H9 (cell line): Measurements from ENCODE around the gene NCAM1. TPM values are rescaled to one million over a fixed set of nuclear protein-coding genes. Genes with fewer than 3 reads are reported as not detected.

ENCODE experiments used
- DNase-seq: peaks from one replicate; pipeline ENCODE4 v3.0.0-alpha.2; 2017
- H2AFZ ChIP-seq: one replicate; pipeline ENCODE4 v1.6.1; 2013; ENCODE audit warnings: mild to moderate bottlenecking, low read length, control low read depth, moderate library complexity
- H2AK5ac ChIP-seq: 2 replicates; pipeline ENCODE4 v1.6.1; 2013; ENCODE audit warnings: low read length, control low read depth, mixed read lengths; ENCODE audit not compliant: insufficient read length
- H2BK120ac ChIP-seq: one replicate; pipeline ENCODE4 v1.6.1; 2013; ENCODE audit warnings: low read depth, mild to moderate bottlenecking, low read length, control low read depth, inconsistent platforms; ENCODE audit not compliant: poor library complexity, severe bottlenecking
- H2BK12ac ChIP-seq: 2 replicates; pipeline ENCODE4 v1.6.1; 2013; ENCODE audit warnings: low read length, control low read depth, mixed read lengths, low read depth; ENCODE audit not compliant: insufficient read length
- H2BK15ac ChIP-seq: 2 replicates; pipeline ENCODE4 v1.6.1; 2013; ENCODE audit warnings: low read depth, low read length, control low read depth
- H2BK20ac ChIP-seq: one replicate; pipeline ENCODE4 v1.6.1; 2013; ENCODE audit warnings: low read depth, mild to moderate bottlenecking, low read length, control low read depth, inconsistent platforms; ENCODE audit not compliant: poor library complexity, severe bottlenecking
- H2BK5ac ChIP-seq: 2 replicates; pipeline ENCODE4 v1.6.1; 2013; ENCODE audit warnings: low read length, control low read depth, mixed read lengths; ENCODE audit not compliant: insufficient read length
- H3K14ac ChIP-seq: 2 replicates; pipeline ENCODE4 v1.6.1; 2013; ENCODE audit warnings: low read length, control low read depth; ENCODE audit not compliant: insufficient read depth
- H3K18ac ChIP-seq: 2 replicates; pipeline ENCODE4 v1.6.1; 2013; ENCODE audit warnings: low read depth, mild to moderate bottlenecking, mixed read lengths, low read length, control low read depth; ENCODE audit not compliant: insufficient read length
- H3K23ac ChIP-seq: 2 replicates; pipeline ENCODE4 v1.6.1; 2013; ENCODE audit warnings: low read length, control low read depth, mixed read lengths, low read depth; ENCODE audit not compliant: insufficient read length
- H3K23me2 ChIP-seq: 2 replicates; pipeline ENCODE4 v1.6.1; 2013; ENCODE audit warnings: low read depth, mild to moderate bottlenecking, mixed read lengths, low read length, control low read depth; ENCODE audit not compliant: insufficient read length, poor library complexity, severe bottlenecking
- H3K27ac ChIP-seq: 2 replicates; pipeline ENCODE4 v1.5.1; 2013; ENCODE audit warnings: low read length, control low read depth, mixed read lengths, low read depth; ENCODE audit not compliant: insufficient read length
- H3K27me3 ChIP-seq: 2 replicates; pipeline ENCODE4 v1.6.1; 2013; ENCODE audit warnings: low read length, control low read depth, inconsistent platforms; ENCODE audit not compliant: insufficient read depth
- H3K4ac ChIP-seq: 2 replicates; pipeline ENCODE4 v1.6.1; 2013; ENCODE audit warnings: low read depth, mild to moderate bottlenecking, control low read depth, inconsistent platforms, low read length, moderate library complexity
- H3K4me1 ChIP-seq: 2 replicates; pipeline ENCODE4 v1.6.1; 2013; ENCODE audit warnings: low read length, control low read depth, inconsistent platforms; ENCODE audit not compliant: insufficient read depth
- H3K4me2 ChIP-seq: 2 replicates; pipeline ENCODE4 v1.6.1; 2013; ENCODE audit warnings: low read length, control low read depth, mixed read lengths; ENCODE audit not compliant: insufficient read length, insufficient read depth
- H3K56ac ChIP-seq: 2 replicates; pipeline ENCODE4 v1.6.1; 2013; ENCODE audit warnings: low read depth, mild to moderate bottlenecking, mixed read lengths, low read length, control low read depth; ENCODE audit not compliant: insufficient read length
- H3K79me1 ChIP-seq: 2 replicates; pipeline ENCODE4 v1.6.1; 2013; ENCODE audit warnings: low read depth, mild to moderate bottlenecking, moderate library complexity, low read length, control low read depth, inconsistent platforms; ENCODE audit not compliant: insufficient read depth, poor library complexity, severe bottlenecking
- H3K79me2 ChIP-seq: 2 replicates; pipeline ENCODE4 v1.6.1; 2013; ENCODE audit warnings: low read length, control low read depth, inconsistent platforms; ENCODE audit not compliant: insufficient read depth
- H3K9ac ChIP-seq: 2 replicates; pipeline ENCODE4 v1.6.1; 2013; ENCODE audit warnings: low read length, control low read depth, mixed read lengths; ENCODE audit not compliant: insufficient read length; ENCODE audit errors: extremely low read depth
- H3K9me3 ChIP-seq: one replicate; pipeline ENCODE4 v1.6.1; 2013; ENCODE audit warnings: low read depth, low read length, inconsistent platforms; ENCODE audit not compliant: control insufficient read depth
- H3T11ph ChIP-seq: one replicate; pipeline ENCODE4 v1.6.1; 2013; ENCODE audit warnings: mild to moderate bottlenecking, low read length, control low read depth, inconsistent platforms
- H4K20me1 ChIP-seq: one replicate; pipeline ENCODE4 v1.6.1; 2013; ENCODE audit not compliant: control insufficient read depth, insufficient read length, insufficient read depth
- H4K5ac ChIP-seq: 2 replicates; pipeline ENCODE4 v1.6.1; 2013; ENCODE audit warnings: low read depth, mild to moderate bottlenecking, mixed read lengths, low read length, control low read depth; ENCODE audit not compliant: insufficient read length
- H4K8ac ChIP-seq: replicated peaks from 2 replicates; pipeline ENCODE4 v1.6.1; 2013; ENCODE audit warnings: low read length, control low read depth, mixed read lengths, low read depth; ENCODE audit not compliant: insufficient read length
- H4K91ac ChIP-seq: 2 replicates; pipeline ENCODE4 v1.6.1; 2013; ENCODE audit warnings: low read depth, mild to moderate bottlenecking, moderate library complexity, mixed read lengths, low read length, control low read depth; ENCODE audit not compliant: insufficient read length
- H3K27ac Mint-ChIP-seq, 3 experiments: 2 replicates in 2 of 3; 3 replicates in 1 of 3; pipeline ENCODE4 v1.8.0; 2020 to 2021; ENCODE audit warnings: mixed read lengths in 3 of 3, mild to moderate bottlenecking in 1 of 3, moderate library complexity in 1 of 3
- H3K27me3 Mint-ChIP-seq: 2 replicates; pipeline ENCODE4 v1.8.0; 2021; ENCODE audit warnings: low read depth, mild to moderate bottlenecking, moderate library complexity, mixed read lengths
- H3K36me3 Mint-ChIP-seq, 3 experiments: 2 replicates in 2 of 3; 3 replicates in 1 of 3; pipeline ENCODE4 v1.8.0; 2020 to 2021; ENCODE audit warnings: low read depth in 3 of 3, mixed read lengths in 3 of 3; ENCODE audit not compliant: insufficient read depth in 1 of 3
- H3K4me1 Mint-ChIP-seq, 2 experiments: 2 replicates each; pipeline ENCODE4 v1.8.0; 2020; ENCODE audit warnings: mixed read lengths in 2 of 2
- H3K4me3 Mint-ChIP-seq, 2 experiments: 2 replicates in 1 of 2; 3 replicates in 1 of 2; pipeline ENCODE4 v1.8.0; 2020 to 2021; ENCODE audit warnings: mild to moderate bottlenecking in 2 of 2, mixed read lengths in 2 of 2, moderate library complexity in 1 of 2
- H3K9me3 Mint-ChIP-seq, 2 experiments: 2 replicates in 1 of 2; 3 replicates in 1 of 2; pipeline ENCODE4 v1.8.0; 2020; ENCODE audit warnings: mild to moderate bottlenecking in 2 of 2, mixed read lengths in 2 of 2, moderate library complexity in 1 of 2
- CTCF ChIP-seq: fragments of 200-600 bp; sonication (generic); conservative IDR thresholded peaks from 3 replicates; pipeline ENCODE4 v1.8.0; 2021; ENCODE audit warnings: antibody characterized with exemption, mild to moderate bottlenecking
- WGBS: extraction: QIAGEN DNeasy Blood & Tissue Kit; methylation state at CpG from one replicate; pipeline ENCODE4 v1.1.7; 2013; ENCODE audit warnings: missing lambda C conversion rate, low lambda C conversion rate, mixed read lengths; ENCODE audit not compliant: insufficient read length; ENCODE audit errors: extremely low coverage; 5-methylcytosine and 5-hydroxymethylcytosine counted together
- total RNA-seq: library from RNA; stranded (reverse); gene quantifications from 2 replicates; pipeline ENCODE4 v1.2.1, GENCODE V29; 2021

Gene NCAM1
- total RNA-seq, 1 experiment from 2014 or later, result 2.5 TPM

GRCh38 chr11:113316256-113316655 lies 355.0 kb downstream of the NCAM1 start:
- H3K23ac ChIP-seq, result no peak overlapping the region
- Mint-ChIP-seq H3K27ac (no peak overlapping the region), H3K9me3 (peaks cover 4 to 6% of the 10 kb centered on the region in 2 experiments; a peak in 2 of 5 replicates), H3K27me3 (peaks cover 8% of the 10 kb centered on the region), H3K36me3 (peaks cover 10 to 33% (median 16%) of the 10 kb centered on the region in 3 experiments), H3K4me1 (peaks cover 16 to 19% of the 10 kb centered on the region in 2 experiments), H3K4me3 (no peak overlapping the region)
- no peak overlapping the region for H2AK5ac ChIP-seq
- H3K4ac ChIP-seq, result no peak overlapping the region
- no peak overlapping the region for H3K4me2 ChIP-seq
- H2BK12ac ChIP-seq, result no peak overlapping the region
- no peak overlapping the region for H3K9ac ChIP-seq
- no peak overlapping the region for H4K5ac ChIP-seq
- no peak overlapping the region for H2AFZ ChIP-seq
- no peak overlapping the region for H3K27ac ChIP-seq
- H3K56ac ChIP-seq, result no peak overlapping the region
- no peak overlapping the region for H4K91ac ChIP-seq
- no peak overlapping the region for H3T11ph ChIP-seq
- H3K79me2 ChIP-seq, result no peaks in the 10 kb centered on the region
- no peak overlapping the region for H3K14ac ChIP-seq
- no peaks in the 10 kb centered on the region for H3K27me3 ChIP-seq
- no peak overlapping the region for H2BK20ac ChIP-seq
- H3K18ac ChIP-seq, result no peak overlapping the region
- H4K20me1 ChIP-seq, result no peaks in the 10 kb centered on the region
- DNase-seq, result no peak
- H3K79me1 ChIP-seq, result no peaks in the 10 kb centered on the region
- H4K8ac ChIP-seq, result no peak overlapping the region
- H2BK5ac ChIP-seq, result no peak overlapping the region
- H3K9me3 ChIP-seq, result no peaks in the 10 kb centered on the region
- WGBS, result no CpG with 5 or more reads among the region's 1 CpG
- no peak overlapping the region for H2BK120ac ChIP-seq
- no peak overlapping the region for H2BK15ac ChIP-seq
- no peak for TF ChIP-seq CTCF
- H3K4me1 ChIP-seq, result no peaks in the 10 kb centered on the region
- H3K23me2 ChIP-seq, result peaks cover 7% of the 10 kb centered on the region
